Right kidney (tissue), 9 donors: Measurements from ENCODE around the gene PIAS1.
"Not testable (repeated sequence)": the region's sequence is repeated elsewhere in the genome, so short reads cannot be mapped to it uniquely, and the experiment has no call there.

Experiments used
- DNase-seq: peaks from one replicate; pipeline ENCODE4 v3.0.0-alpha.2; 2016
- long read RNA-seq, 8 donors: transcript quantifications; one replicate each; lab custom pipeline, GENCODE V29; 2026

PIAS1 gene
- long read RNA-seq, donor 1, full-length matches to known transcripts = 2 of 12 reads
- long read RNA-seq, donor 1, partial matches to known transcripts = 10 of 12 reads
- long read RNA-seq, donor 1, other reads (novel, unspliced or antisense) = 0 of 12 reads
- long read RNA-seq, donor 2, full-length matches to known transcripts = 4 of 11 reads
- long read RNA-seq, donor 2, partial matches to known transcripts = 7 of 11 reads
- long read RNA-seq, donor 2, other reads (novel, unspliced or antisense) = 0 of 11 reads
- long read RNA-seq, donor 3, full-length matches to known transcripts = 4 of 10 reads
- long read RNA-seq, donor 3, partial matches to known transcripts = 6 of 10 reads
- long read RNA-seq, donor 3, other reads (novel, unspliced or antisense) = 0 of 10 reads
- long read RNA-seq, donor 4, full-length matches to known transcripts = 7 of 36 reads
- long read RNA-seq, donor 4, partial matches to known transcripts = 29 of 36 reads
- long read RNA-seq, donor 4, other reads (novel, unspliced or antisense) = 0 of 36 reads
- long read RNA-seq, donor 5, full-length matches to known transcripts = 9 of 21 reads
- long read RNA-seq, donor 5, partial matches to known transcripts = 12 of 21 reads
- long read RNA-seq, donor 5, other reads (novel, unspliced or antisense) = 0 of 21 reads
- long read RNA-seq, donor 6, full-length matches to known transcripts = 2 of 39 reads
- long read RNA-seq, donor 6, partial matches to known transcripts = 37 of 39 reads
- long read RNA-seq, donor 6, other reads (novel, unspliced or antisense) = 0 of 39 reads
- long read RNA-seq, donor 7 = 0 reads
- long read RNA-seq, donor 8, full-length matches to known transcripts = 5 of 118 reads
- long read RNA-seq, donor 8, partial matches to known transcripts = 75 of 118 reads
- long read RNA-seq, donor 8, other reads (novel, unspliced or antisense) = 38 of 118 reads

DNA sequence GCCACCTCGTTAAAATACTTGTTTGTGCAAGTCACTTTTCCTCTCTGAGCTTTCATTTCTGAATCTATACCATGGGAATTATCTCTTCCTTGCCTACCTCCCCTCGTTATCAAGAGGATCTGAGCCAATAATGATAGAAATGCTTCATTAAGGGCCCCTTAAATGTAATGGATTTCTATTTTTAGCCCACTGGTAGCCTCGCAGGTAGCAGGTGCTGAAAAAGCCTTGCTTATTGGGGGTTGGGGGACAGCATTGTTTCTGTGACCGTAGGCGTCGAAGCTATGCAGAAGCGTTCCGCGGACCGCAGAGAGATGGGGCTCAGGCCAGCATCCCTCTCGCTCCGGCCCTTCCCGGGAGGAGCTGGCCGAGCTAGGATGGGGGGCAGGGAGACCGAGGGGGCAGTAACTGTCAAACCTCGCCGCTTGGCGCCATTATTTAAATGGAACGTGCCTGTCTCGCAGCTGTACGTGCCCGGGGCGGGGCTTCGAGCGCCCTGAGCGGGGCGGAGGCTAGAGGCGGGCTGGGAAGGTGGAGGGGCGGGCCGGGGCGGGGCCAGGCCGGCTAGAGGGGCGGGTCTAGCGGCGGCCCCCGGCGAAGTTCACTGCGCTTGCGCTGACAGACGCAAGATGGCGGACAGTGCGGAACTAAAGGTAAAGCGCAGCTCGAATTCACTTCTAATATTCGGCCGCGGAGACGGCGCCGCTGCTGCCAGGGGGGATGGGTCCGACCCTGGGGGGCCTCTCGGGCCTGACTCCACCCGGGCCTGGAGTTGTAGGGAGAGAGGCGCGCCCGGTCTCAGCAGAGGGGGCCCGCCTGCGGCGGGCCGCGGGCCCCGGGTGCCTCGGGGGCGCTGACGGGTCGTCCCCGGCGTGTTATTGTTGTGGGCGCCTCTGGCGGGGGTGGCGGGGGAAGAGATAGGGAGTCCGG is at the start of gene PIAS1:
TSS of gene PIAS1 (plus strand) at position 615 of the 927 bp plus-strand sequence. CDS start at position 627, 12 bp downstream.
- peak; percentile 95 for DNase-seq

DNA sequence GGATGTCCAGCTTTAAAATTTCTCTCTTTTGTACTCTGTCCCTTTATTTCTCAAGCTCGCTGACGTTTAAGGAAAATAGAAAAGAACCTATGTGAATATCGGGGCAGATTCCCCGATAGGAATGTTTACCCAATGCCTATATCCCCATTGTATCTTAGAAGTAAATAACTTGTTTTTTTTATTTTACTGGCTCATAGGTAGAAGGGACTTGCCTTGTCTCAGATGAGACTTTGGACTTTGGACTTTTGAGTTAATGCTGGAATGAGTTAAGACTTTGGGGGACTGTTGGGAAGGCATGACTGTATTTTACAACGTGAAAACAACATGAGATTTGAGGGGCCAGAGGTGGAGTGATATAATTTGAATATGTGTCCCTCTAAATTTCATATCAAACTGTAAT is 46.5 kb upstream of the PIAS1 start:
- DNase-seq = not testable (repeated sequence)

DNA sequence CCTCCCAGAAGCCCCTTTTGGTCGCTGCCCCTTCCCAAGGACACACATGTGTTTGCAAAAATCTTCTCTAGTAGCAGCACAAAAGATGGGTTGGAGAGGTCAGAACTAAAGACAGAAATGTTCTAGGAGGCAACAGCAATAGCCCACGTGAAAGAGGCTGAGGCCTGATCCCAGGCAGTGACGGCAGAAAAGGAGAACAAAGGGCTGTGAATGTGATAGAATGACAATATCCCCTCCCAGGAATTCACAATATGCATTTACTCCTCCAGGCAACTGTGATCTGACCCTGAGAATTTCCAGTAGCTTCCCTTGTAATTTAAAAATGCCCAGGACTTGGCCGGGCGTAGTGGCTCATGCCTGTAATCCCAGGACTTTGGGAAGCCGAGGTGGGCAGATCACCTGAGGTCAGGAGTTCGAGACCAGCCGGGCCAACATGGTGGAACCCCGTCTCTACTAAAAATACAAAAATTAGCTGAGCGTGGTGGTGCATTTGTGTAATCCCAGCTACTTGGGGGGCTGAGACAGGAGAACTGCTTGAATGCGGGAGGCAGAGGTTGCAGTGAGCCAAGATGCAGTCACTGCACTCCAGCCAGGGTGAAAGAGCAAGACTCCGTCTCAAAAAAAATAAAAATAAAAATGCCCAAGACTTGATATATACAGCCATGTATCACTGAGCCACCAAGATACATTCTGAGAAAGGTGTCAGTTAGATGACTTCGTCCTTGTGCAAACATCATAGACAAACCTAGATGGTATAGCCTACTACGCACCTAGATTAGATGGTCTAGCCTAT is 43.6 kb upstream of the PIAS1 start:
- DNase-seq = no peak

DNA sequence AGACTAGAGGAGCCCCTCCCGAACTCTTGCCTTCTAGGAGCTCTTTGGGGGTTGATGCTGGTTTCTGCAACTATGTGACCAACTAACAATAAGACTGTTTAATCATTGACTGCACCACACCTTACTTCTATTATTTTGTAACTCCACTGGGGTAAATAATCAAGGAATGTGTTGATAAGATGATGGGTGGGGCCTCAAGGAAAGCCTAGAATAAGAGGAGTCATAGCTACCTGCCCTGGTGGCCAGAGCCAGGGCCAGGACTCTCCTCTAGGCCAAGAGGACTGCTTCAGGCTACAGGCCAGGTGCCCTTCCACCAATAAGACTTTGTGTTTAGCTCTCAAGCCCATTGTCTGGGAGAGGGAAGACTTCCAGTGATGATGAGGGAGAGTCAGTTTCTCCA is 41.2 kb upstream of the PIAS1 start:
- no peak for DNase-seq

DNA sequence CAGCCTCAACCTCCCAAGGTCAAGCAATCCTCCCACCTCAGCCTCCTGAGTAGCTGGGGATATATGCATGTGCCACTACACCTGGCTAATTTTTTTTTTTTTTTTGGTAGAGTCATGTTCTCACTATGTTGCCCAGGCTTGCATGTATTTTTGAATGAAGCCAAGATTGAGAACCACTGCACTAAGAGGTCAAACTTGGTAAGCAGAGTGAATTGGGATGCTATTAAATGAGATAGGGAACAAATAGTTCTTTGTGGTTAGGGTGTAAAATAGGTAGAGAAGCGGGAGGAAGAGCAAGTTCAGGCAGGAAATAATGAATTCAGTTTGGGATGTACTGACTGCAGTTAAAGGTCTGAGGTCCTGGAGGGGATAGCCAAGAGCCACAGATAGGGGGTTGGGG is 39.9 kb upstream of the PIAS1 start:
- no peak for DNase-seq

DNA sequence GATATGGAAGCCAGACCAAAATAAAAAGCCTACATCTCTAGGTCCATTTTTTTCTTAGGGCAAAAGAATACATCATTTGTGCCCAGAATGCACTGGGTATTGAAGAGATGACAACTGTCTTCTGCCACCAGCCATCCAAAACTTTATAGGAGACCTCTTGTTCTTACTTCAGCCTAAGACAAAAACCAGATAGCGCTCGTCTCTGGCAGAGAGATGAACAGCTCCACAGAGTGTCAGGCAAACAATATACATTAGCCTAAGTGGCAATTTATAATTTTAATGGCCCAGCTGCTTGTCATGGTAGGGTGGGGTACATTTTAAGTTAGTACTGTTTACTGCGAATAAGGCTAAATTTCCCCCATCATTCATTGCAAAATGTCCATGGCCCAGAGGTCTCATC is 38.9 kb upstream of the PIAS1 start:
- DNase-seq = no peak

DNA sequence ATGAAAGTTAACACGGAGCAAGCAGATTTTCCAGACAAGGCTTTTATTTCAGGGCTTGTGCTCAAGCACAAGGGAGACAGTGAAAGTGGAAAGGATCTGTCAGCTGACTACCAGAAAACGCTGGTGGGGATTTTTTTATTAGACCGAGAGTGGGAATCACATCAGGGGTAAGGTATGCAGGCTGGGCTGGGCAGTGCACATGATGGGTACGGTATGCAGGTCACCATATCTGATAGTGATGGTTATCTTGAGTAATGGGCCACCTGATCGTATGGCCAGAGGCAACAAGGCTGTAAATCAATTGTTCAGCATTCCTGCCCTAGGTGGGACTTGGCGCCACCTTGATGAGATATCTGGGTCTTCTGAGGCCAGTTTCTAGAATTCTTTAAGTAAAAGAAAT is 36.9 kb upstream of the PIAS1 start:
- DNase-seq = no peak

DNA sequence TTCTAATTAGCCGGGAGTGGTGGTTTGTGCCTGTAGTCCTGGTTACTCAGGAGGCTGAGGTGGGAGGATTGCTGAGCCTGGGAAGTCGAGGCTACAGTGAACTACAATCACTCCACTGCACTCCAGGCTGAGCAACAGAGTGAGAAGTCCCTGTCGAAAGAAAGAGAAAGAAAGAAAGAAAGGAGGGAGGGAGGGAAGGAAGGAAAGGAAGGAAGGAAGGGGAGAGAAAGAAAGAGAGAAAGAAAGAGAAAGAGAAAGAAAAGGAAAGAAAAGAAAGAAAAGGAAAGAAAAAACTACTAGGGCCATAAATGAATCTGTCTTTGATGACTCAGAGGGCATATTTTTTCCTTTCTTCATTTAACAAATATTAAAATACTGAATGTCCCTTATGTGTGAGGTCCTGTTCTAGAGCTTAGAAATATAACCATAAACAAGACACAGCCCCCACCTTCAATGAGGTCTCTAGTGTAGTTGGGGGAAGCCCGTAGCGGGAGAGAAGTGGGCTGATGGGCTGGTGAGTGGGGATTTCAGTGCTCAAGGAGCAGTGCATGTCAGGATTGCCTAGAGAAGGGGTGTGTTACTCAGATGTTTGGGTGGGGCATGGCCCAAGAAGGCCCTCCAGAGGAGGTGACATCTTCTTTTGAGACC is 35.2 kb upstream of the PIAS1 start:
- no peak for DNase-seq

DNA sequence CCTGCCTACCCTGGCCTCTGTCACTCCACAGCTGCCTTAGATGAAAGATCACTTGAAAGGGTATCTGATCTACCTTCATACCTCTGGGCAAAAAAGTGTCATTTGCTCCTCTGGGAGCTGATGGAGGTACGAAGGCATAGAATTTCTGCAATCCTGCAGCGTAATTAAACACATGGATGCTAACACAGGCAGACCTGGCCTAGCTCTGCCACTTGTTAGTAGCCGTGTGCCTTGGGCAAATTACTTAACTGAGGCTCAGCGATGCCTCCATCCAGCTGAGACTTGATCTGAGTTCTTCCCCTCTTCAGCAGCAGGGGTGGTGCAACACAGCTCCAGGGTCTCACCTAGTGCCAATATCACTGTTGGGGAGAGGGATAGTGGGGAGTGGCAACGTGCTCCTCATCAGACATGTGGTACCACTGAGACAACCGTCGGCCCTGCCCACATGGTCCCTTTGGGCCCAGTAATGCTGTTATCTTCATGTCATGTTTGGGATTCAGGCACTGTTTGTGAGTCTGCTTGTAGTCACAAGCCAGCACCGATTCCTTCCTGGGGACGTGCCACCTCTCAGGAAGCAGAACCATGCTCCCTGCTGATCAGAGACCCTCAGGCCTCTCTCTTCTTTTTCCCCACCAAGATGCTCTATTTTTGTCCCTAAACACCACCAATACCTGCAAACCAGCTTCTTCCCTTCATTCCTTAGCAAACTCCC is 34.1 kb upstream of the PIAS1 start:
- DNase-seq = no peak

DNA sequence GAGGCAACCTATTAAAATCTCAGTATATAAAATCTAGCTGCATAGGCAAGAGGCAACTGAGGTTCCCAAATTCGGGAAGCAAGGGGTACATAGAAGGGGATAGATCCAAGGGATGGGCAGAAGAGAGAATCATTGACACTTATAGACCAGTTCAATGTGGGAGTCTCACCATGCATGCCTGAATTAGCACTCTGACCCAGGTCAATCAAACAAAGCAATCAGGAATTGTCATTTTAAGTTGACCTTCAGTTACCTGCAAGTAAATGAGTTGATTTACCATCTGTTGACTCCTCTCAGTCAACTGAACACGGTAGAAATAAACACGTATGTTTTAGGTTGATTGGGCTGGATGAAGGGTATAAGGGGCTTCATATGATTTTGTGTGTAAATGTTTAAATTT is 33.4 kb upstream of the PIAS1 start:
- no peak for DNase-seq

DNA sequence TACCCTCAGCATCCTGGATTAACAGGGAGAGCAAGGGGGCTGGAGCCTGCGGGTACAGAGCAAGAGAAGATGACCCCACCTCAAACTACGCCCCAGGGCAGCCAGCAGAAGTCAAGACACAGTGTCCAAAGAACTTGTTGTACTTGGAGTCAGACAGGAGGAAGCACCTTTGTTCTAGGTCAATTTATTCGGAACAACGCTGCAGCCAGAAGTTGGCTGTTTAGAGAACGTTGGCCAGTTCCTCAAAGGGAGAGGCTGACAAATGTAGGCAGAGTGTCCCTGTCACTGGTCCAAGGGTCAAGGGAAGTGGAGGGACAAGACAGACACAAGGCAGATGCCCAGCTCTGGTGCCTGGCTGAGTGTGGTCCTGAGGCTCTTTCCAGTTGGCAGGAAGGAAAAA is 32.1 kb upstream of the PIAS1 start:
- DNase-seq = no peak

DNA sequence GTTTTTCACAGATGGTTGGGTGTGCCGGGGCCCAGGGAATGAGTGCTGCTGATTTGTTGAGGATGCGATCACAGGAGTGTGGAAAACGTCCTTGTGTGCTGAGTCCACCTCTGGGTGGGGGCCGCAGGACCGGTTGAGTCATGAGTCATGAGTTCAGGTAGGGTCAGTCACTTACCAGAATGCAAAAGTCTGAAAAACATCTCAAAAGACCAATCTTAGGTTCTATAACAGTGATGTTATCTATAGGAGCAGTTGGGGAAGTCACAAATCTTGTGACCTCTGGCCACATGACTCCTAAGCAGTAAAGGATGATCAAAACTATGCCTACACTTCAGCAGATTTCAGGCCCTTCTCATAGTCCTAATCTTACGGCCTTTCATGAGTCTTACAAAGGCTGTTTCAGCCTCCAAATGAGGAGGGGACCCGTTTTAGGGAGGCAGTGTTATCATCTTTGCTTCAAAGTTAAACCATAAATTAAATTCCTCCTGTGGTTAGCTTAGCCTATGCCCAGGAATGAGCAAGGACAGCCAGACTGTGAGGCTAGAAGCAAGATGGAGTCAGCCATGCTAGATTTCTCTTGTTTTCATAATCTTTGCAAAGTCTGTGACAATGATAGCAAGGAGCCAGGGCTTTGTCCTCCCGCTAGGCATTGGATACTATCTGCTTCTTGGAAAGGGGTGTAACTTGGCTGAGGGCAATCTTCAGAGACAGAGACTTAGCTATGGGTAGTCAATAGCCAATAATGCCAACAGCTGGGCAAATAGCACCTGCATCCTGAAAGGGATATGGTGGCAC is 30.6 kb upstream of the PIAS1 start:
- no peak for DNase-seq

DNA sequence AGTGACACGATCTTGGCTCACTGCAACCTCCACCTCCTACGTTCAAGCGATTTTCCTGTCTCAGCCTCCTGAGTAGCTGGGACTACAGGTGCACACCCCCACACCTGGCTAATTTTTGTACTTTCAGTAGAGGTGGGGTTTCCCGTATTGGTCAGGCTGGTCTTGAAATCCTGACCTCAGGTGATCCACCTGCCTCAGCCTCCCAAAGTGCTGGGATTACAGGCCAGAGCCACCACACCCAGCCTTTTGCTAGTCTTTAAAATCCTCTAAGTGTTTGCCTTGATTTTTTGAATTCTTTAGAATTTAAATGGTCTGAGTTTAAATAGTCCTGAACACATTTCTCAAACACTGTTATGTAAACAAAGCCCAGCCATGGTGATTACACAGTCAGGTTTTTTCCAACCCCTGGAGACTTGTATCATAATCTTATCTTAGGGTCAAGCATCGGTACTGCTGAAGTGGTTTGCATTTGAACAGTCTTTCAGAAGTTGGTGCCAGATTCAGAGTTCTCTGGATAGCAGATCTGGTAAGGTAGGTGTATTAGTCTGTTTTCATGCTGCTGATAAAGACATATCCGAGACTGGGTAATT is 28.2 kb upstream of the PIAS1 start:
- no peak for DNase-seq

DNA sequence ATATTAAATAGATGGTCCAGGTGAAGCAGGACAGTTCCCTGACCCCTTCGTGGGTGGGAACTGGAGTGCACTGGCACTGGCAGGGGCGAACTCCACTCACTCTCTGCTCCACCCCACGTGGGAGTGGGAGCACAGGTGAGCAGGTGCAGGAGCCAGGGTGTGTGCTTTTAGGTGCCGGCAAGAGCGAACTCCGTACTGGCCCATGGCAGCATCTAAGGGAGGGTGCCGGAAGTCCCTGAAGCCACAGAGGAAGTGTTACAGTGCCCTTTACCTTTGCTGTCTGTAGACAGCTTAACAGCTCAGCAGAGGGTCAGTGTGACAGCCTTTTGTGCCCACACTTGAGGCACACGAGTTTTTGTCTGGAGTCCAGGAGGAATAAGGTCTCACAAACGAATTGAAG is 26.7 kb upstream of the PIAS1 start:
- DNase-seq = no peak

DNA sequence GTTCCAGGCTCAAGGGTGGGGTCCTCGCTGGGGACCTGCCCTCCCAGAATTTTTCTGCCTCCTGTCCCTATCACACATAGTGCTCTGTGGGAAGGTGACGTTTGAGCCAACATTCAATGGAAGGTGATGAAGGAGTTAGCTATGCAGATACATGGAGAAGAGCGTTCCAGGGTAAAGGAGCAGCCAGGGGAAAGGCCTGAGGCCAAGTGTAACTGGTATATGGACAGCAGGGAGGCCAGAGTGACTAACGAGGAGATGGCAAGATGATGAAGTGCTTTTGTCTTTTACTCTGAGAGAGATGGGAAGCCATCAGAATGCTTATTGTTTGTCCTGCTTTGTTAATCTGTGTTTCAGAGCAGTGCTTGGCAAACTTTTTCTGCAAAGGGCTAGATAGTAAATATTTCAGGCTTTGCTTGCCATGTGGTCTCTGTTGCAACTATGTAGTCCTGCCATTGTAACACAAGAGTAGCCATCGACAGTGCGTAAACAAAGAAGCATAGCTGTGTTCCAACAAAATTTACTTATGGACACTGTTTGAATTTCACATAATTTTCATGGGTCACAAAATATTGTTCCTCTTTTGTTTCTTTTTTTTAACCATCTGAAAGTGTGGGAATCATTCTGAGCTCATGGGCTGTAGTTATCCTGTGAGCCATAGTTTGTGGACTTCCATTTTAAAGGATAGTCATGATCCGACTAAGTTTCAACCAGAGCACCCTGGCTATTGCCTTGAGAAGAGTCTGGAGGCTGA is 25.8 kb upstream of the PIAS1 start:
- no peak for DNase-seq

DNA sequence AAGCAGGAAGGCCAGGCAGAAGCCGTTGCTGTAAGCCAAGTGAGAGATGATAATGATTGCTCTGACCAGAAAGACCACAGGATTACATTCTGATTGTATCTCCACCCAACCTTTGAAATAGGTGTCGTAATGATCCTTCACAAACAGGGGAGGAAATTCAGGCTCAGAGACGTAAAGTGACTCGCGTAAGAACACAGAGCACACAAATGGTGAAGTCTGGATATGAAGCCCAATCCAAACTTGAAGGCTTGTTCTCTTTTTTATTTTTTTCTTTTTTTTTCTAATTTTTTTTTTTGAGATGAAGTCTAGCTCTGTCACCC is 25.3 kb upstream of the PIAS1 start:
- no peak for DNase-seq

DNA sequence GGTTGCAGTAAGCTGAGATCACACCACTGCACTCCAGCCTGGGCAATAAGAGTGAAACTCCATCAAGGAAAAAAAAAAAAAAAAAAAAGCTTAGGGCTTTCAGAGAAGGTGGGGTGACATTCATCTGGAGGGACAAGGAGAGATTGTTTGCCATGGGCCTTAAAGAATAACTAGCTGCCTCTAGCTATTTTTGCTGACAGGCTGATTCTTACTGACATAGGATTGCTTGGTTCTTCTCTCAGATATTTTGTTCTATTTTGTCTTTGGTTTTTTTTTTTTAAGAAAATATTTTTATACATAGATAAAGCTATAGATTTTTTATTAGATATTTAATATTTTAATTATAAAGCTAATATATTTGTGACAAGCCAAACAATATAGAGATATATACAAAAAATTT is 24.2 kb upstream of the PIAS1 start:
- no peak for DNase-seq

DNA sequence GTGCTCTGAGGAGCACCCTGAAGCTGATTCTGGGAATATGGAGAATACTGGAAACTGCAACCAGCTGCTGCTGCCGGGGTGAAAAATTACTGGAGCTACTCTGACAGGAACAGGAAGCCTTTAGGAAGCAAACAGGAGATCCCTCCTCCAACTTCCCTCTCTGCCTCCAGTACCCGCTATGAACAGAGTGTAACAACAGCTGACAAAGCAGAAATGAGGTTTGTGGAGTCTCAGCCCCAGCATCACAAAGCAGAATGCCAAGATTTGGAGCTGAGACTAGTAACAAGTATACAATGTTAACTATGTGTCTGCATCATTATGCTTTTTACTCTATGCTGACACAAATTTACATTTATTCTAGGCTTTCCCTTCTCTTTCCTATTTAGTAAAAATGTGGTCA is 22.7 kb upstream of the PIAS1 start:
- DNase-seq = no peak
